K562 (cell line): ENCODE data around the gene LYST.

Experiments used
- CTCF ChIP-seq, 3 experiments: IDR thresholded peaks in 2 of 3; conservative IDR thresholded peaks in 1 of 3; 2 replicates each; pipeline ENCODE4 v1.5.1; 2011 to 2012; ENCODE audit warnings: low read length in 3 of 3, mild to moderate bottlenecking in 3 of 3, control low read depth in 2 of 3, improper control_type of control experiment in 1 of 3, inconsistent platforms in 1 of 3, low read depth in 1 of 3, mixed read lengths in 1 of 3, moderate library complexity in 1 of 3; ENCODE audit not compliant: insufficient read depth in 2 of 3
- DLX4 ChIP-seq: fragments of 250-450 bp; sonication (Bioruptor Pico); IDR thresholded peaks from 2 replicates; pipeline ENCODE4 v1.6.1; 2021; ENCODE audit warnings: mild to moderate bottlenecking
- GABPA ChIP-seq: fragments of 200-800 bp; sonication (Bioruptor generic); conservative IDR thresholded peaks from 2 replicates; pipeline ENCODE4 v1.6.1; 2016; ENCODE audit warnings: low read depth, missing genetic modification characterization, missing compliant biosample characterization
- POLR2H ChIP-seq: IDR thresholded peaks from 2 replicates; pipeline ENCODE4 v1.6.1; 2016; ENCODE audit warnings: missing genetic modification characterization, low read depth, mild to moderate bottlenecking, control low read depth, missing compliant biosample characterization, moderate library complexity
- PRPF4 ChIP-seq: fragments of 200-400 bp; formaldehyde crosslinking; IDR thresholded peaks from one replicate; pipeline ENCODE4 v1.6.1; 2017; ENCODE audit warnings: low read length, low read depth, mild to moderate bottlenecking; ENCODE audit not compliant: insufficient read depth, poor library complexity, severe bottlenecking
- PYGO2 ChIP-seq: fragments of 450-650 bp; IDR thresholded peaks from 2 replicates; pipeline ENCODE4 v1.6.1; 2016; ENCODE audit warnings: mild to moderate bottlenecking, missing genetic modification characterization, moderate library complexity, missing compliant biosample characterization
- REST ChIP-seq, 2 experiments: fragments of 450-650 bp; formaldehyde crosslinking in 1 of 2; IDR thresholded peaks; 2 replicates each; pipeline versions ENCODE4 v1.4.0 to v1.6.1; 2014 to 2020; ENCODE audit warnings: mild to moderate bottlenecking in 2 of 2, borderline replicate concordance in 1 of 2, low read depth in 1 of 2
- SETDB1 ChIP-seq: IDR thresholded peaks from one replicate; pipeline ENCODE4 v1.6.1; 2012; ENCODE audit warnings: low read length, control low read depth, inconsistent platforms
- TCF7L2 ChIP-seq: fragments of 150-350 bp; IDR thresholded peaks from 2 replicates; pipeline ENCODE4 v1.6.1; 2016; ENCODE audit warnings: low read depth, mild to moderate bottlenecking, low read length, moderate library complexity
- ZBTB12 ChIP-seq: fragments of 250-450 bp; sonication (Bioruptor Pico); IDR thresholded peaks from 2 replicates; pipeline ENCODE4 v1.4.0; 2020
- ZNF740 ChIP-seq, 3 experiments: fragments of 200-800 bp in 1 of 3; sonication (Bioruptor generic) in 1 of 3; sonication (generic) in 1 of 3; formaldehyde crosslinking in 1 of 3; IDR thresholded peaks; 2 replicates each; pipeline versions ENCODE4 v1.6.1 to v1.8.0; 2016 to 2022; ENCODE audit warnings: mild to moderate bottlenecking in 2 of 3, missing compliant biosample characterization in 2 of 3, missing genetic modification characterization in 2 of 3, missing genetic modification reagents in 1 of 3

GRCh38 chr1:235652364-235652763 is 214.3 kb downstream of the LYST start:
- TF ChIP-seq CTCF (IDR thresholded peaks at IDR 0.05 in 2 of 3, conservative IDR thresholded peaks at IDR 0.05 in 1 of 3; ENCODE audit: insufficient read depth in 2 of 3, low read depth in 1 of 3, low read length in 3 of 3) (no peak), GABPA (no peak), TCF7L2 (no peak), REST (IDR thresholded peaks at IDR 0.05; ENCODE audit: borderline replicate concordance) (no peak), REST (CRISPR knock-in tag; IDR thresholded peaks at IDR 0.05; ENCODE audit: low read depth) (no peak), PRPF4 (no peak), PYGO2 (tag) (no peak), ZNF740 (CRISPR knock-in tag; IDR thresholded peaks at IDR 0.05) (no peak), ZNF740 (tag; IDR thresholded peaks at IDR 0.05) (no peak), DLX4 (no peak), SETDB1 (no peak), POLR2H (tag) (no peak), ZBTB12 (CRISPR knock-in tag) (no peak)
